Breast epithelium (tissue), 3 donors: Measurements from ENCODE around the gene AKR1D1.

Experiments used
- POLR2A ChIP-seq: fragments of 450-650 bp; IDR thresholded peaks from one replicate; pipeline ENCODE4 v1.6.1; 2016; ENCODE audit warnings: antibody characterized with exemption, mild to moderate bottlenecking, moderate library complexity
- POLR2AphosphoS5 ChIP-seq, 3 donors: sonication (generic); formaldehyde crosslinking; IDR thresholded peaks; one replicate each; pipeline ENCODE4 v1.6.1; 2017; ENCODE audit warnings: antibody characterized with exemption in 3 of 3
- TF ChIP-seq, protein P1 (sequence below), 3 donors: fragments of 450-650 bp; IDR thresholded peaks; one replicate each; pipeline ENCODE4 v1.5.1; 2016 to 2017; ENCODE audit warnings: antibody characterized with exemption in 3 of 3, mild to moderate bottlenecking in 3 of 3, moderate library complexity in 3 of 3

DNA sequence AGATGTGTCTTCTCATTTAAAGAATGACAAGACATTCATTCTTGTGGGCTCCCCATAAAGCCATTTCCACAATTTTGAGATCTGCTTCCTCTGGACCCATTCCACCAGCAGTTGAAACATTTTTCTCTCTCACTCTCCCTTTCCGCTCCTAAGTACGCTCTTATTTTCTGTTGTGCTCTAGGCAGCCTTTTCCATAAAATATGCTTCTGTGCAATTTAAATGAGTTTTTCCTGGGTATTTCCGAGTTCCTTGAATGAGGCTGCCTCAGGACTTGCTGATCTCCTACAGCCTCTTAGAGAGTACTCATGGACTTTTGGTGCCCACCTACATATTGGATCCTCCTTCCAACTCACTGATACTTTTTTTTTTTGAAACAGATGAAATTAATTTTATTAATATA, 23.6 kb upstream of the AKR1D1 start:
- TF ChIP-seq, protein P1, sequence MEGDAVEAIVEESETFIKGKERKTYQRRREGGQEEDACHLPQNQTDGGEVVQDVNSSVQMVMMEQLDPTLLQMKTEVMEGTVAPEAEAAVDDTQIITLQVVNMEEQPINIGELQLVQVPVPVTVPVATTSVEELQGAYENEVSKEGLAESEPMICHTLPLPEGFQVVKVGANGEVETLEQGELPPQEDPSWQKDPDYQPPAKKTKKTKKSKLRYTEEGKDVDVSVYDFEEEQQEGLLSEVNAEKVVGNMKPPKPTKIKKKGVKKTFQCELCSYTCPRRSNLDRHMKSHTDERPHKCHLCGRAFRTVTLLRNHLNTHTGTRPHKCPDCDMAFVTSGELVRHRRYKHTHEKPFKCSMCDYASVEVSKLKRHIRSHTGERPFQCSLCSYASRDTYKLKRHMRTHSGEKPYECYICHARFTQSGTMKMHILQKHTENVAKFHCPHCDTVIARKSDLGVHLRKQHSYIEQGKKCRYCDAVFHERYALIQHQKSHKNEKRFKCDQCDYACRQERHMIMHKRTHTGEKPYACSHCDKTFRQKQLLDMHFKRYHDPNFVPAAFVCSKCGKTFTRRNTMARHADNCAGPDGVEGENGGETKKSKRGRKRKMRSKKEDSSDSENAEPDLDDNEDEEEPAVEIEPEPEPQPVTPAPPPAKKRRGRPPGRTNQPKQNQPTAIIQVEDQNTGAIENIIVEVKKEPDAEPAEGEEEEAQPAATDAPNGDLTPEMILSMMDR (IDR thresholded peaks at IDR 0.05), result no peak
- TF ChIP-seq POLR2A (no peak), POLR2AphosphoS5 (IDR thresholded peaks at IDR 0.05) (no peak)
